Neural crest cell (in vitro differentiated cells): ENCODE measurements around the gene MAP3K6. TPM values are rescaled to one million over a fixed set of nuclear protein-coding genes. Genes with fewer than 3 reads are reported as not detected.

Source experiments
- DNase-seq: peaks from one replicate; pipeline ENCODE4 v3.0.0; 2021; ENCODE audit warnings: low read depth, mixed read lengths, low spot score
- H3K27ac Mint-ChIP-seq: one replicate; pipeline ENCODE4 v1.8.0; 2021; ENCODE audit warnings: mild to moderate bottlenecking, mixed read lengths; ENCODE audit not compliant: unreplicated experiment
- H3K27me3 Mint-ChIP-seq: 2 replicates; pipeline ENCODE4 v1.8.0; 2021; ENCODE audit warnings: low read depth, mild to moderate bottlenecking, mixed read lengths
- H3K36me3 Mint-ChIP-seq: 2 replicates; pipeline ENCODE4 v1.8.0; 2021; ENCODE audit warnings: low read depth, mild to moderate bottlenecking, mixed read lengths
- H3K4me1 Mint-ChIP-seq: 2 replicates; pipeline ENCODE4 v1.8.0; 2021; ENCODE audit warnings: mixed read lengths
- H3K4me3 Mint-ChIP-seq: one replicate; pipeline ENCODE4 v1.8.0; 2021; ENCODE audit warnings: mild to moderate bottlenecking, mixed read lengths
- H3K9me3 Mint-ChIP-seq: 2 replicates; pipeline ENCODE4 v1.8.0; 2021; ENCODE audit warnings: mixed read lengths
- total RNA-seq: library from RNA; stranded (reverse); gene quantifications from 2 replicates; pipeline ENCODE4 v1.2.1, GENCODE V29; 2021
- TF ChIP-seq, protein P1 (sequence below): fragments of 200-600 bp; sonication (generic); conservative IDR thresholded peaks from 2 replicates; pipeline ENCODE4 v1.5.0; 2021; ENCODE audit warnings: antibody characterized with exemption, mild to moderate bottlenecking

The MAP3K6 gene
- total RNA-seq, 1 donor from 2014 or later: 13.6 TPM

DNA sequence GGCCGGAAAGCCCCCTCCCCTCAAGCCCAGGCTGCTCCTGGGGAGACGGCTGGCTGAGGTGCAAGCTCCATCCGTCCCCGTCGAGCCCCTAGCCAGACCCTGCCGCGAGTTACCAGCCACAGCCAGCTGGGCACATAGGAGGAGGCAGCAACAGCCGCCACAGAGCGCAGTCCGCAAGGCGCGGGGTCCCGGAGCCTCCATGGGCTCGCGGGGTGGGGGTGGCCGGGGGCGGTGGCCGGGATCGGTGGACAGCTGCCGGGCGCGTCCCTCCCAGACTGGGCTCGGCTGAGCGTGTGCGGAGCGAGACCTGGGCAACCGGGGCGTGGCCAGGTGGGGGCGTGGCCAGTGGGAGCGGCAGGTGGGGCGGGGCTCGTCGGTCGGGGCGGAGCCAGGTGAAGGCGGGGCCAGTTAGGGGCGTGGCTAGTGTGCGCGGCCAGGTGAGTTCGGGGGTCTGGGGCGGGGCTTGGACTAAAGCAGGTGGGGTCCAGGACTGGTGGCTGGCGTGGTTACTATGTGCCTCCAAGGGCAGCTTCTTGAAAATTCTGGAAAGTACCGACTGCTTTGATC, 16.4 kb upstream of the MAP3K6 start, which contains the start of gene CD164L2:
Gene CD164L2, minus strand, starts transcription at position 295 of the 567 bp plus-strand sequence. Its CDS starts 94 bp downstream, at position 201.
- no peak for DNase-seq
- H3K27ac Mint-ChIP-seq: no peak within 1 kb of the TSS
- peaks cover 22% of the 10 kb centered on the region for H3K27me3 Mint-ChIP-seq
- no peaks in the 10 kb centered on the region for H3K4me1 Mint-ChIP-seq
- no peak within 1 kb of the TSS for H3K4me3 Mint-ChIP-seq
- TF ChIP-seq, protein P1, sequence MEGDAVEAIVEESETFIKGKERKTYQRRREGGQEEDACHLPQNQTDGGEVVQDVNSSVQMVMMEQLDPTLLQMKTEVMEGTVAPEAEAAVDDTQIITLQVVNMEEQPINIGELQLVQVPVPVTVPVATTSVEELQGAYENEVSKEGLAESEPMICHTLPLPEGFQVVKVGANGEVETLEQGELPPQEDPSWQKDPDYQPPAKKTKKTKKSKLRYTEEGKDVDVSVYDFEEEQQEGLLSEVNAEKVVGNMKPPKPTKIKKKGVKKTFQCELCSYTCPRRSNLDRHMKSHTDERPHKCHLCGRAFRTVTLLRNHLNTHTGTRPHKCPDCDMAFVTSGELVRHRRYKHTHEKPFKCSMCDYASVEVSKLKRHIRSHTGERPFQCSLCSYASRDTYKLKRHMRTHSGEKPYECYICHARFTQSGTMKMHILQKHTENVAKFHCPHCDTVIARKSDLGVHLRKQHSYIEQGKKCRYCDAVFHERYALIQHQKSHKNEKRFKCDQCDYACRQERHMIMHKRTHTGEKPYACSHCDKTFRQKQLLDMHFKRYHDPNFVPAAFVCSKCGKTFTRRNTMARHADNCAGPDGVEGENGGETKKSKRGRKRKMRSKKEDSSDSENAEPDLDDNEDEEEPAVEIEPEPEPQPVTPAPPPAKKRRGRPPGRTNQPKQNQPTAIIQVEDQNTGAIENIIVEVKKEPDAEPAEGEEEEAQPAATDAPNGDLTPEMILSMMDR: no peak
- H3K36me3 Mint-ChIP-seq: no peaks in the 10 kb centered on the region
- no peaks in the 10 kb centered on the region for H3K9me3 Mint-ChIP-seq

DNA sequence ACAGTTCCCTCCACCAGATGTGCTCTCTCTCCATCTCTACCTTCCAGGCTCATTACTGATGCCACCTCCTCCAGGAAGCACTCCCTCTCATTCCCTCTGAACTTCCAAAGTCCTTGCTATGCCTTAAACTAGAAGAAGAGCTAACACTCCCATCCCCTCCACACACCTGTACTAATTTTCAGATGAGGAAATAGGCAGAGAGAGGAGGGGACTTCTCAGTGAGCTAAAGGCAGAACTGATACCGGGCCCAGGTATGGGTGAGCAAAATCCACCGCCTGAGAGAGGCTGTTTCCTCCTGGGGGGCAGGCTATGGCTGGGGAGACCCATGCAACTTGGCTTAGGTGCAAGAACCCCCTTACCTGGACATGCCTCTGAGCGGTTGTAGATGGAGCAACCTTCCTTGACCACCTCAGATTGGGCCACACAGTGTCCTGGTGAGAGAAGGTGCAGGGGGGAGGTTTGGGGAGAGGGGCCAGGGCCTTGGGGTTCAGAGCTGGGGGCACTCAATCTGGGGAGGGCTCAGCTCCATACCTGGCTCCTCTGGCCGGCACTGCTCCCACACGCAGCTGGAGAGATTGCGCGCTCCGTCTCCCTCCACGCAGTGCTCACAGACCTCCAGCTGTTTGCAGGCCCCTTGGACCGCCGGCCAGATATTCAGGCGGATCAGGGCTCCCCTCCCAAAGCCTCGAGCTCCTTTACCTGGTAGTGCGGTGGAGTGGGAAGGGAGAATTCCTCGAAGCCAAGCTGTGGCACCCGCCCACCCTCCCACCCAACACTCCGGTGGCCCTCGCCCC, 15.4 kb upstream of the MAP3K6 start:
- Mint-ChIP-seq H3K27me3 (peaks cover 22% of the 10 kb centered on the region), H3K27ac (no peak overlapping the region), H3K9me3 (no peaks in the 10 kb centered on the region), H3K36me3 (no peaks in the 10 kb centered on the region), H3K4me1 (no peaks in the 10 kb centered on the region), H3K4me3 (no peak overlapping the region)
- TF ChIP-seq, protein P1: no peak
- no peak for DNase-seq

DNA sequence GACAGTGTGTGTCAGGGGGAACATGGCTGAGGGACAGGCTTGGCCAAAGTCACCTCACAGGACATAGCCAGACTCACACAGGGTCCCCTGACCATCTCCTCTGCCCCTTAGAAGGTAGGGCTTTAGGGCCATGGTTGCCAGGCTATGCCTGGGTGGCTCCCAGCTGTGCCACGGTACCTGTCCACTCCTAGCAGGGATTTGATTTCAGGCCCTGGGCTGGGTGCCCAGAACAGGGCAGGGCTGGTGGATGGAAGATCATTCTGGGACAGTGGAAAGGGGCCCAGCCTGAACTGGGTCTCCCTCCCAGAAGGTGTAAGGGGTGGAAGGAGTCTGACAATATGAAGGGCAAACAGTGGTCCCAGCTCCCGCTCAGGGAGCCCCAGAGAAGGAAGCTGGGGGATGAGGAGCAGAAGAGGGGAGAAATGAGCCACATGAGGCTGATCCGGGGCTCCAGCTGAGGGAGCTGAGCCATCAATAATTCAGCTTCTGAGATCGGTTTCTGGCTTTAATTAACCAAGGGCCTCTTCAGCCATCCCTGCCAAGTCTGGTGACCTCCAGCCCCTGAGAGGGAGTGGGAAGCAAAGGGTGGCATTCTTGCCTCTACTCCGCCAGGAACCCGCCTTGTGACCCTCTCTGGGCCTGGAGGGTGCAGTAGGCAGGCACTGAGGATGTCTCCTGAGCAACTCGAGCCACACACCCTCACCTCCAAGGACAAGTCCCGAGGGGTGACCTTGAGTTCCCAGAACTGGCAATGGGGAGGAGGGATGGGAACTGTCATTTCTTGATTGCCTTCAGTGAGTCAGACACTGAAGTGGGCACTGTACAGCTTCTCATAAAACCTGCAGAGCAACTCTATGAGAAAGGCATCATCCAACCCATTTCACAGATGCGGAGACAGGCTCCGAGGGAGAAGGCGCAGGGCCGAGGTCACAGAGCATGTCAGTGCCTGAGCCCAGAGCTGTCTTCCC, 14.3 kb upstream of the MAP3K6 start:
- TF ChIP-seq, protein P1: no peak
- H3K4me1 Mint-ChIP-seq: no peaks in the 10 kb centered on the region
- H3K27me3 Mint-ChIP-seq: peaks cover 18% of the 10 kb centered on the region
- H3K4me3 Mint-ChIP-seq: no peak overlapping the region
- H3K27ac Mint-ChIP-seq: no peak overlapping the region
- no peaks in the 10 kb centered on the region for H3K9me3 Mint-ChIP-seq
- H3K36me3 Mint-ChIP-seq: no peaks in the 10 kb centered on the region
- no peak for DNase-seq

DNA sequence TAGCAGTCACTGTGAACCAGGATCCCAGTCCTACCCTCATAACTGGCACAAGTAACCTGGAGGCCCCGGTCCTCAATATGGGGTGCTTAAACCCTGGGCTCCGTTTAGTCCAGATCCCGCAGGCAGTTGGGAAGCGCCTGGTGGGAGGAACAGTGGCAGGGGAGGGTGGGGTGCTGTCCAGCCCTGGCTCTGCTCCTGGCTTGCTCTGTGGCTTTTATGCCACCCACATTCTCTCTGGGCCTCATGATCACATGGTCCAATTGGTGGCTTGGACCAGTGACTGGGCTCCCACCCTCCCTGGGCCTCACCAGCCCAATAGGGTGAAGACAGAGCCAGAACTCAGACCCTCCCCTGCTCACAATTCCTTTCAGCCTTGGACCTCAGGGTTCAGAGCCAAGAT, 13.5 kb upstream of the MAP3K6 start:
- Mint-ChIP-seq H3K27ac (no peak overlapping the region), H3K4me1 (no peaks in the 10 kb centered on the region), H3K4me3 (no peak overlapping the region), H3K9me3 (no peaks in the 10 kb centered on the region), H3K27me3 (peaks cover 18% of the 10 kb centered on the region), H3K36me3 (no peaks in the 10 kb centered on the region)
- no peak for DNase-seq
- TF ChIP-seq, protein P1: no peak

- Mint-ChIP-seq H3K4me3 (no peak overlapping the region), H3K9me3 (no peaks in the 10 kb centered on the region)
- DNase-seq: no peak
Measured at GRCh38 chr1:27379564-27380122, 12.9 kb upstream of the MAP3K6 start.

More at GRCh38 chr1:27379564-27380122, 12.9 kb upstream of the MAP3K6 start:
- peaks cover 18% of the 10 kb centered on the region for H3K27me3 Mint-ChIP-seq
- TF ChIP-seq, protein P1: no peak
- no peaks in the 10 kb centered on the region for H3K4me1 Mint-ChIP-seq
- no peaks in the 10 kb centered on the region for H3K36me3 Mint-ChIP-seq
- H3K27ac Mint-ChIP-seq: no peak overlapping the region
